Stimulated activated CD8-positive, alpha-beta memory T cell treated with anti-CD3 and anti-CD28 coated beads, Interleukin-4, amount 100 ng/mL, for 48 hours (primary cell): ENCODE data around the gene TSKU.
A peak's percentile ranks its signal among the peaks of the same experiment; 100 is the strongest.

Source experiments
- DNase-seq: peaks from one replicate; pipeline ENCODE4 v3.0.0-alpha.2; 2020

Gene TSKU

DNA sequence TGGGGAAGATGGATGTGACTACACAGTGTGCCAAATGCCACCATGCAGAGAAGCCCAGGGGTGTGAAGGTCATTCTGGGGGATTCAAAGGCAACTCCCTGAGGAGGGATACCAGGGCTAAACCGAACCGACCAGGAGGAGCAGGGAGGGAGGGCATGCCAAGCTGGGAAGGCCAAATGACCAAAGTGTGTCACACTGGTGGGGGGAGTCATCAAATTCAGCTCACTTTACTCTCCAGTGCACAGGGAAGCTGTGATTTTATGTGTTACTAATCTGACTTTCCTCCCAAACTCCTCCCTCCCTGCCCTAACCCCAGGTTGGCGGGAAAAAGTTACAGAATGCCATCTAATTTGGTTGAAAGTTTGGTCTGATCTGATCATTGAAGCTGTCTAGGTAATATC, 29.7 kb upstream of the TSKU start:
- DNase-seq, result no peak

DNA sequence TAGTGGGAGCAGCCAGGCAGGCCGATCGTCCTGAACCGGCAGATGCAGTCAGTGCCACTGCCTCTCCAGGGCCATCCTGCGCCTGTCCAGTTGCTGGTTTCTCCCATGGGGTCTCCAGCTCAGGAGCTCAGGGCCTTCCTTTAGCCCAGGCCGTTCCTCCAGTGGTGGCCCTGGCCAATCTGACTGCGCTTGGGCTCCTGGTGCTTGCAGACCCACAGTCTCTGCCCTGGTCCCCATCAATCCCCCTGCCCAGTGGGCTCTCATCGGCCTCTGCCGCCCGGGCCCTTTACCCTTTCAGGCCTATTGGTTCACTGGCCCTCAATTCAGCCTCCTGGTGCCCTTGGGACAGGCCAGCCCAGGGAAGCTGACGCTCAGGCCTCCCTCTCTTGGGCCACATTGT, 29.2 kb upstream of the TSKU start:
- DNase-seq, result no peak

- no peak for DNase-seq
Measured at GRCh38 chr11:76756341-76756741, 26.8 kb upstream of the TSKU start.

- no peak for DNase-seq
Measured at GRCh38 chr11:76758311-76758710, 24.8 kb upstream of the TSKU start.

- DNase-seq, result no peak
Measured at GRCh38 chr11:76759092-76759491, 24.1 kb upstream of the TSKU start.

GRCh38 chr11:76759517-76759916, 23.6 kb upstream of the TSKU start:
- DNase-seq, result no peak

GRCh38 chr11:76760236-76760635, 22.9 kb upstream of the TSKU start:
- DNase-seq, result no peak

GRCh38 chr11:76761718-76762355, 21.3 kb upstream of the TSKU start:
- no peak for DNase-seq

DNA sequence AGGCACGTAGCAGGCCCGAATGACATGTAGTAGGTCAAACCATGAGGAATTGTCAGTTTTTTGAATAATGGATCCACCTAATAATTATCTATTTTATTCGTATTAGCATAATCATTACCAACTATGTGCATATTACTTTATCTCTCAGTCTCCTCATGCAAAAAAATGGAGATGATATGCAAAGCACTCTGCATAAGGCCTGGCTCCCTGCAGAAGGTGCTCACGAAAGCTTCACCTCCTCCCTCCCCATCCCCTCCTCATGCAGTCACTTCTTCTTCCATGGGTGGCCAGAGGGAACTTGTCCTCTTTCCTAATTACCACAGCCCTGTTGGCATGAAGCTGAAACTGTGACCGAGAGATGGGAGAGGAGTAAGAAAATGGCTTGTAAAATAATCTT, 20.8 kb upstream of the TSKU start:
- no peak for DNase-seq

DNA sequence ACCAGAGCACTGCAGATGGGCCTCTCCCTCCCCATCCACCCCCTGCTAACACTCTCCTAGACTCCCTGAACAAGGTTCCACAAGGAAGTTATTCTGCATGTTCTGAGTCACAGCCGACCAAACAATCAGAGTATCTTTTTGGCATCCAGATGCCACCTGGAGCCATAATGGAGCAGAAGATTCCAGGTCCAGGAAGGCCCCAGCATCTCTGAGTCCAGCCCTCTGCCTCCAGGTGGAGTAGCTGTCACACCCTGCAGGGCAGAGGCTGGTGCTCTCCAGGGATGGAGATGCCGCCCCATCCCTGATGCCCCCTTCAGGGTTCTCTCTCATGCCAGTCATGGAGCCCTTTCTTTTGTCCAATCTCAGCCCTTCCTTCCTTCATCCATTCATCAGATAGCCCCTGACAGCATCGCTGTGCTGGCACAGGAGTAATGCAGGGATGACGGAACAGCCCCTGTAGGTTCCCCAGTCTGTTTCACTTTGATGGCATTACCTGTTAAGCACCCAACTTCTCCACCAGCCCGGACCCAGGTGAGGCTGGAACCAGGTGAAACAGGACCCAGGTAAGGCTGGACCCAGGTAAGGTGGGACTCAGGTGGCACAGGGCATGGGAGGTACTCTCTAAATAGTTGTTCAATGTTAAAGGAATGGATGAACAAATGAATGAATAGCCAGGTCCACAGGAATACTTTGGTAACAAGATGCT, 20.1 kb upstream of the TSKU start:
- no peak for DNase-seq

DNA sequence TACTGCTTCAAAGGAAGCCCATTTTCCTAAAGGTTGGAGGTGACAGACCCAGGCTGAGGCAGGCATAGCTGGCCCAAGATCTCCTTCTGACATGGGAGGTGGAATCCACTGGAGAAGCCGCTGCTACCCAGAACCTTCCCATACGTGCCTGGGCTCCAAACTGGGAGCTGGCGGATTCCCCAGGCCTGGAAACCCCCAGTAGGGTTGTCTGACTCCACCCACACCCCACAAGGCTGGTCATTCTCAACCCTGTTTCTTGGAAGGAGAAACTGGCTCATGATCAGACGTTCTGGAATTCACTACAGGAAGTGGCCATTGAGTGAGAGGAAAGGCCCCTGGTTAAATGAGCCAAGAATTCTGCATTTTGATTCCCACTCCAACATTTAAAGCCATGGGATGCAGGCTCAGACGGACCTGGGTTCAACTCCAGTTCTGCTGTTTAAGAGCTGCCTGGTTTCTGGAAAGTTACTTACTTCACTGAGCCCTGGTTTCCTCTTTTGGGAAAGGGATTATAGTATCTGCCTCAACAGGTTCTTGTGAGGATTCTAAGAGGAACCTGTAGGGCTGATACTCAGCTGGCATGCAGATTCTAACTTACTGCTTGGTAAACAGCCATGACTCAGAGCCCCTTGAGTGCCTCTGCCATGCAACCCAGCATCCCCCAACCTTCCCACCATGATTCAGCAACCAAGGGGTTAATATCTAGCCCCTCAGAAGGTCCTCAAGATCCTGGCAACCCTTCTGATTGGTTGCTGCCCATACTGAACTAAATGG, 19.4 kb upstream of the TSKU start:
- DNase-seq, result no peak

DNA sequence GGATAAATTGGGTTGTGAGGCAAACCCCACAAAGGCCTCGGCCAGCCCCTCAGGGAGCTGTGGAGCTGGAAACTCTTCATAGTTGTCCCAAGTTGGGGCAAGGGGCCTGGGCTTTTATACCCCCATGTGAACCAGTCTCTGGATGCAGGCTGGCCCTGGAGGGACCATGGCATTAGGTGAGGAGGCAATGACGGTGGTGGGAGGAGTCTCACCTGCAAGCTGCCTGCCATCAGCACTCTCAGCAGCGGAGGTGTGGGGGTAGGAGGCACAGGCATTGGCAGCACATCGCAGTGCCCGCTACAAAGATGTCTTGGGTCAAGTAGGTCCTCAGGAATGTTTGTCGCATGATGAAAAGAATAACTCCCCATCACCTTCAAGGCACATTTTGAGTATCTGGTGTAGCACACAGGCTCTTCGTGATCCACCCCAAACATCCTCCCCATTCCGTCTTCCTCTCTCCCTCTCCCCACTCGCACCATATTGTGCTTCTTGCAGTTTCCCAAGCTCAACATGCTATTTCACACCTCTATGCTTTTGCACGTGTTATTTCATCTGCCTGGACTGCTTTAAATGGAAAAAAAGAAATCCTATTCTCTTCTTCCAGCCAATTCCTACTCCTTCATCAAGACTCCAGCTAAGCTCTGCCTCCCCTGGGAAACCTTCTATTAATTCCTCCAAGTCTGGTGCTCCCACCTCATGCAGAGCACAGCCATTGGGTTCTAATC, 18.1 kb upstream of the TSKU start:
- DNase-seq, result no peak

DNA sequence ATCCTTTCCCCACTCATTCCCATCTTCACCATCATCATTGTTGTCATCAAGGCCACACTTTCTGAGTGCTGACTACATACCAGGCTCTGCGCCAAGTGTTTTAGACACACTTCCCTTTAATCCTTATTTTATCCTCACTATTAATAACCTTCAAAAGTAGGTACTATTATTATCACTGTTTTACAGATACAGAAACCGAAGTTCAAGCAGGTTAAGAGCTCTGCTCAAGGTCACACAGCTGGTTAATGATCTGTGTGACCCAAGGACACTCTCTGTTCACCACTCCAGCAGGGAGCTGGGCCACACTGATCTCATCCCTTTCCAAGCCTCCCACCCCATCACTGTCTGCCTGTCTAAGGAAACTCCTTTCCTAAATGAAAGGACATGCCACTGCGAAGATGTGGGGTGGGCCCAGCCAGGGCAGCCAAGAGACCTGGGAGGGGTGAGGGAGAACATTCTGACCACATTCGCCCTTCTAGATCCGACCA, 17.2 kb upstream of the TSKU start:
- no peak for DNase-seq

- DNase-seq, result no peak
Measured at GRCh38 chr11:76766521-76766920, 16.6 kb upstream of the TSKU start.

GRCh38 chr11:76767659-76768058, 15.5 kb upstream of the TSKU start:
- DNase-seq, result no peak

DNA sequence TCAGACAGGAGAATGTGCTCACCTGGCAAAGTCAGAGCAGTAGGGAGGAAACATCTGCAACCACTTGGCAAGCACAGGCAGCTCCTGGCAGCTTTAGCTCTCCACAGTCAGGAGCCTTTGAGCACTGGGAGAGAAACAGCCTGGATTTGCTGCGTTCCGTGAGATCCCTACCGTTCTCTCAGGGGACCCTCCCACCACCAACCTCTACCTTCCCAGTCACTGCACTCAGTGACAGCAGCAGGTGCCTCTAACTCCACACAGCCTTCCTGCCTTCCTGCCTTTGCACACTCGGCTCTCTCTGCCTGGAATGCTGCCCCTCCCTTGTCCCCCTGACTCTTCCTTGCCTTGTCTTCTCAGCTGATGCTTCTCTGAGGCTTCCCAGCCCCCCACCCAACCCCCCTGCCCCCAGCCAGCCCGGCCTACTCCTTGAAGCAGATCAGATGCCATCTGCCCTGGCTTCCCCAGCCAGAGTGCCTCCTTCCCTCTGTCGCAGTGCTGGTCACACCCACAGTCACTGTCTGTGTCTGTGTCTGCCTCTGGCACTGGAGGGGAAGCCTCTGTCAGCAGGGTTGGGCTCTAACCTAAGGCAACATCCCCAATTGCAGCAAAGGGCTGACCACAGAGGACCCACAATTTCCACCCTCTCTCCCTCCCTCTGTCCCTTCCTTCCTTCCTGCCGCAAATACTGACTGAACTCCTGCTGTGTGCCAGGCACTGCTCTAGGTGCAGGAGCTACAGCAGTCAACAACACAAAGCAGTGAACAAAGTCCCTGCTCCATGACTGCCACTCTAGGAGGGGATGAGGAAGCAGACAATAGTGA, 14.9 kb upstream of the TSKU start:
- DNase-seq, result peak; percentile 33

DNA sequence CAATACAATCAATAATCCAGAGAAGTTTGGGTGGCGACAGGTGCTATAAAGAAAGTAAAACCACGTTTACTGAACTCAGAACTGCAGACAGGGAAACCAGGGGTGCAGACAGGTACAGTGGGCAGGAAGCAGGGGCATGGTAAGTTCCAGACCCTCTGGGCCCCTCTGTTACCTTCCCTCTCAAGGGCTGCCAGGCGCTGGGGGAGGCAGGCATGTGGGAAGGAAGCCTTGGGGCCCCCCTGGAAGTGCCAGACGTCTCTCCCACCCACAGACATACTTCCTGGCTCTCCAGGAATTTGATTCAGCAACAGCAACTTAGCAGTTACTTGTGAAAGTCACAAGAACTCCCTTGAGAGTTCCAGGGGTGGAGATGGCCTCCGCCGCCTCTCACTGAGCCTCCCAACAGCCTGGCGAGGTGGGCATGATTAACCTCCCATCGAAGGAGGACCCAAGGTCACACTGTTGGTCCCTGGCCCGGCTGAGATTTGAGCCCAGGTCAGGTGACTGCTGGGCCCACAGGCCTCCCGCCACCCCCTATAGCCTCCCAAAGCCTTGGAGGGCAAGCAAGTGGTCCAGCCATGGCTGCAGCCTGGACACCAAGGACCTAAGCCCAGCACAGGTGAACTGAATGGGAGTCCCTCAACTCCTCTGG, 14.1 kb upstream of the TSKU start:
- no peak for DNase-seq

DNA sequence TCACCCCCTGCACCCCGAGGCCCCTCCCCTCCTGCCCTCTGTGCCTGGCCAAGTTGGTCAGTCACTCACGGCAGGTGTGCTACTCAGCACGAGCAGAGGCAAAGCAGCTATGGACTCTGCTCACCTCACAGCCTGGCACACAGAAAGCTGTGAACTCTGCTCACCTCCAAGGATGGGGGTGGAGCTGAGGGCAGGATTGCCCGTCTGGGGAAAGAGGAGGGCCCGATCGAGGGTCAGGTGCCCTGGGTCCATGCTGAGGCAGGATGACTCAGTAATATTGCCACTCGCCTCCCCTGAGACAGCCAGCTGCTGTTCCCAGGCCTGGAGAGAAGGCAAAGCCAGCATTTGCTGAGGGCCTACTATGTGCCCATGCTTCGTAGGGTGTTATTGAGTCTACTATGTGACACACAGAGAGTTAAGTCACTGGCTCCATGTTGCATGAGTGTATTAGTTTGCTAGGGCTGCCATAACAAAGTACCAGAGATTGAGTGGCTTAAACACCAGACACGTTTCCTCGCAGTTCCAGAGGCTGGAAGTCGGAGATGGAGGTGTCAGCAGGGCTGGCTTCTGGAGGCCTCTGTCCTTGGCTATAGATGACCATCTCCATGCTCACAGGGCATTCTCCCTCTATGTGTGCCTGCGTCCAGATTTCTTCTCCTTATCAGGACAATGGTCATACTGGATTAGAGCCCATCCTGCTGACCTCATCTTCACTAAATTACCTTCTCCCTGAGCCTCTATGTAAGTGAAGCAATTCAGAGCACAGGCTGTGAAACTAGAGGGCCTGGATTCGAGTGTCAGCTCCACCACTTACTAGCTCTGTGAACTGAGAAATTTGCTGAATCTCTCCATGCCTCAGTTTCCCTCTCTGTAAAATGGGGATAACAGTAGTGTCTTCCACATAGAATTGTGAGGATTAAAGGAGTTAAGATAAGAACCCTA, 13.2 kb upstream of the TSKU start:
- no peak for DNase-seq

DNA sequence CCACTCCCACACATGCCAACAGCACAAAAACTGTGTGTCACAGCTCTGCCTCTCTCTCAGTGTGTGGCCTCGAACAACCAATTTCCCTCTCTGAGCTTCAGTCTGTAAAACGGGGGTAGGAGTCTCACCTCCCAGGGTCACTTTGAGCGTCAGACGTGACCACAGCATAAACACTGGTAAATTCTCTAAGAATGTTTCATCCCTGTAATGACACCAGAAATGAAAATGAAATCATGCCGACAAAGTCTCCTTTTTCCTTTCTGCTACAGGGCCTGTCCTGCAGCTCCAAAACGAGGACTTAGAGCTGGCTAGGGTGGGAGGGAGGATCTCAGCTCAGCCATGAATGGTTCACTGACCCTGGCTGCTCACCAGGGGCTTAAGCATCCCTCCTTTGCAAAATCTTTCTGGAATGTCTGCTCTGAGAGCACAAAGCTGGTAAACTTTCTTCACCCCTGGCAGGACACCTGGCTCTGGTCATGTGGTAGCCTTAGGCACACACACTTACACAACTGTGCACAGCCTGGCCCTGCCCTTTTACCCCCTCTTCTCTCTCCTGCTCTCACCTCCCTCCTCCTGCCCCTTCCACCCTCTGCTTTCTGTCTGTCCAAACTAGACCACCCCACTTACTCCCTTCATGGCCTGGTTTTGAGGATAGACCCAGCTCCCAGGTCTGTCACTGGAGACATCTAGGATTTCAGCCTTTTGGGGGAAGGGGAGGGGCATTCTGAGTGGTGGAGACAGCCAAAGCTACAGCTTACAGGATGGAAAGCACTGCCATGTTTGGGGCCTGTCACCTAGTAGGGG, 12.3 kb upstream of the TSKU start:
- no peak for DNase-seq
